CD4-positive, alpha-beta T cell treated with Interleukin-17A for 1 hour (primary cell): Measurements from ENCODE around the gene JARID2.
"Not testable (repeated sequence)": the region's sequence is repeated elsewhere in the genome, so short reads cannot be mapped to it uniquely, and the experiment has no call there.

Experiments used
- DNase-seq: peaks from one replicate; pipeline ENCODE4 v3.0.0-alpha.2; 2020

JARID2 gene

DNA sequence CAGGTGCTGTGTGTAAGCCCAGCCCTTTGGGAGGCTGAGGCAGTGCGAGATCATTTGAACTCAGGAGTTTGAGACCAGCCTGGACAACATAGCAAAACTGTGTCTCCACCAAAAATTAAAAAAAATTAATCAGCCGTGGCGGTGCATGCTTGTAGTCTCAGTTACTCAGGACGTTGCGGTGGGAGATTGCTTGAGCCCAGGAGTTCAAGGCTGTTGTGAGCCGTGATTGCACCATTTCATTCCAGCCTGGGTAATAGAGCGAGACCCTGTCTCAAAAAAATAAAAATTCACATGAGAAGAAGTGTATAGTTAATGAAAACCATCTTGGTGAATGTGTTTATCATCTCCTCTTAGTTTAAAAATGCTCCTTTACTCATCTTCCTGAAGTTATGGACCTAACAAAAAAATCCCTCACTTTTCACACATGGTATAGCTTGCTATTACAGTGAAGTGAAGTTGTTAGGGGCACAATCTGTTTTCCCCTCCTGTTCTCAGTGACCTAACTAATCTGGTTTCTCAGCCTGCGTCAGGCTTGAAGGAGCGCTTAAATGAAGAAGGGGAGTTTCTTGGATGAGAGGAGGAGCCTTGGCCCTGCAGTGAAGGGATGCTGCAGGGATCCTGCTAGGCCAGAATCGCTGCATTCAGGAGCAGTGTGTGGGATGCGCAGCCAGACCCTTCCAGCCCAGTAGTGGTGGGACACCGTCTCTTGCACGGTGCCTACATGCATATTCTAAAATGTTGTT, 45.3 kb downstream of the JARID2 start:
- DNase-seq, result no peak

DNA sequence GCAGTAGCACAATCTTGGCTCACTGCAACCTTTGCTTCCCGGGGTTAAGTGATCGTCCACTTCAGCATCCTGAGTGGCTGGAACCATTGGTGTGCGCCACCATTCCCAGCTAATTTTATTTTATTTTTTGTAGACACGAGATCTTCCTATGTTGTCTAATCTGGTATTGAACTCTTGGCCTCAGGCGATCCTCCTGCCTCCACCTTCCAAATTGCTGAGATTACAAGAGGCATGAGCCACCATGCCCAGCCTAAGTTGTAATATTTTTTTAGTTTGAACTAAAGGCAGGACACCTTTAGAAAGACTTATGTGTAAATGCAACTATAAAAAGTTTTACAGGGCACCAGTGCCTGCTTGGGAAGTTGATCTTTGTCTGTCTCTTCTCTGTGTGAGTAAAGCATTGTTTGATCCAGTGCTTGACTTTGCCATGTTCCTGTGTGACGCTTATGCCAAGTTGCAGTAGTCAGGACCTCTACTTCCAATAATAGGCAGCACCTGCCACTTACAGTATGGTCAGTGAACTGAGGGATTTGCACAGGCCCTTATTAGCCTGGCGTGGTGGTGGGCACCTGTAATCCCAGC, 46.9 kb downstream of the JARID2 start:
- no peak for DNase-seq

- no peak for DNase-seq
Observed at GRCh38 chr6:15293674-15294073, 47.8 kb downstream of the JARID2 start.

- no peak for DNase-seq
Observed at GRCh38 chr6:15294504-15294903, 48.6 kb downstream of the JARID2 start.

DNA sequence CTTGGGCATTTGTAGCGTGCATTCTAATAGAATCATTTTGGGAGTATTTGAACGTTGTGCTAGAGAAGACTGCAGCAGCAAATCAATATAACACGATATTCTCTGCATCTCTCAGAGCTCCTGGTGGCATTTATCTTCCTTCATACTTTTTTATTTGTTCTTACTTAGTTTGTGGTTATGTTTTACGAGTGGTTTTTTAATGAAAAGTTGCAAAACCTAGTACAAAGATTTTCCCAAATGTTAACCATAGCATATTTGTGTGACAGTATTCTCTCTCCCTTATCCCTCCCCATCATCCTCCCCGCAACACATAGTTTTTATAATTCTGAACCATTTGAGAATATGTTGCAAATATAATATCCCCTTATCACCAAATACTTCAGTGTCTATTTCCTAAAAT, 50.4 kb downstream of the JARID2 start:
- no peak for DNase-seq

DNA sequence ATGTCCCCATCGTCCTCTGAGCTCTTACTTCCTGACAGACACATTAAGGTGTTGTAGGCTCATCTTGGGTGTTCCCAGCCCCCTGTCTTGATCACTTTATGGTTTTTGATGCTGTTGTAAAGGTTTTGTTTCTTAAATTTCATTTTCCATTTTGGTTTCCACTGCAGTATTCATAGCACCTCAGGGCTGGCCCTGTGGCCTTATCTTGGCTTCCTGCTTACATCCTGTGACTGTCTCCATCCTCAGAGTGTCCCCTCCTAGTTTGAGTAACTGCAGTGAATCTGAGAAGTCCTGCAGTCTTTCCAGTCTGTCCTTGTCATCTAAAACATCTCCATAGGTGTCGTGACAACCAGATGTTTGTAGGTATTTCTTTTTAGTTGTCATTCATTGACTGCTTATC, 50.9 kb downstream of the JARID2 start:
- peak; percentile 20 for DNase-seq

DNA sequence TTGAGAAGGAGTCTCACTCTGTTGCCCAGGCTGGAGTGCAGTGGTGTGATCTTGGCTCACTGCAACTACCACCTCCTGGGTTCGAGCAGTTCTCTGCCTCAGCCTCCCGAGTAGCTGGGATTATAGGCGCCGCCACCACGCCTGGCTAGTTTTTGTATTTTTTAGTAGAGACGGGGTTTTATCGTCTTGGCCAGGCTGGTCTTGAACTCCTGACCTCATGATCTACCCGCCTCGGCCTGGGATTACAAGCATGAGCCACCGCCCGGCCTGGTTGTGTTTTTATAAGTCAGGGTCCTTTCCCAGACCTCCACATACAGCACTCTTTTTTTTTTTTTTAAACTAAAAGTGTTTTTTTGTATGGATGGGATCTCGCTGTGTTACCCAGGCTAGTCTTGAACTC, 51.3 kb downstream of the JARID2 start:
- DNase-seq, result not testable (repeated sequence)

DNA sequence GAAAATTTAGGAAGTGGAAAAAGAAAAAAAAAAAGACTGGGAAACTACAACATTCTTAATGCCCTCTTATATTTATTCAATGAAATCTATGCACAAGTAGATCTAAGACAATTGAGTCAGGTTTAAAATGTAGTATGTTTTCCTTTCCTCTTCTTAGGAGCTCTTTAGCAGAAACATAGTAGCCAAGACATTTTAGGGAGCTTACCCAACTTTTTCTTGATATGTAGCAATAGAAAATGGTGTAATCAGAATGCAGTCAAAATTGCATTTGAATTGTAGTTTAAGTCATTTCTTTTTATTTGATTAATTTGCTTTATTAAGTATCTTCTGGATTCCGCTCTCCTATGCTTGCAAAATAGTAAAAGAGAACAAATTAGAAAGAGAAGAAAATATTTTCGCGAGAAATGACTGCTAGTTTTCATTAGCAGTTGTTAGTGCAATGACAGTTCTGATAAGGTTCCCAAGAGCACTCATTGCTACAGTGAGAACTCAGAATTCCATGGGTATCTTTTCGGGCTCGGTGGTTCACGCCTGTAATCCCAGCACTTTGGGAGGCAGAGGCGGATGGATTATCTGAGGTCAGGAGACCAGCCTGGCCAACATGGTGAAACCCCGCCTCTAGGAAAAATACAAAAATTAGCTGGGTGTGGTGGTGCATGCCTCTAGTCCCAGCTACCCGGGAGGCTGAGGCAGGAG, 52.2 kb downstream of the JARID2 start:
- no peak for DNase-seq

DNA sequence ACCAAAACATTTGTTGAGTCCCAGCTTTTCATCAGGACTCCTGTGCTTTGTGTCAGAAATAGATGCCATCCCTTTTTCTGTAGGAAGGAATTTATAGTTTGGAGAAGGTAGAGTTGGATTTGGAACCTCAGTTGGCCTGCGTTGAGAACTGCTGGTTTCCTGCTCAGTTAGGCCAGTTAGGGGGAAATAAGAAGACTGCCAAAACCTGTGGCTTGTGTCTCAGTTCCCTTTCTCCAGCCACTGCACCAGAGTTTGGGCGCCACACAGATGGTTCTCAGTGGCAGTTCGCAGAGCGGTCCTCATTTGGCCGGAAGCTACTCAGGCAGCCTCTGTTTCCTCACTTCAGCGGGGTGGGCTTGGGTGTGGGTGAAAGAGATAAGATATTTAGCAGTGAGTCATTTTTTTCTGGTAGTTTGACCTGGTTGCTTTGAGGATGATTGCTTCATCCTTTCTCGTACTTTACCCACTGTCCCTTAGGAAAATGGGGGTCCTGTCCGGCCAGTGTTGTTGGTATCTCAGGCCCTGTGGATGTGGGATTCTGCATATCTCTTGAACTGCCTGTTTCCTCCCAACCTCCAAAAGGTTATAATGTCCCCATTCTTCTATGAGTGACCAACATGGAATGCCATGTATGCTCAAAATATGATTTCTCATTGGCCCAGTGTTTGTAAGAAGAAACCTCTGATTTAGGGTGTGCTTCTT, 53.7 kb downstream of the JARID2 start:
- peak; percentile 52 for DNase-seq

DNA sequence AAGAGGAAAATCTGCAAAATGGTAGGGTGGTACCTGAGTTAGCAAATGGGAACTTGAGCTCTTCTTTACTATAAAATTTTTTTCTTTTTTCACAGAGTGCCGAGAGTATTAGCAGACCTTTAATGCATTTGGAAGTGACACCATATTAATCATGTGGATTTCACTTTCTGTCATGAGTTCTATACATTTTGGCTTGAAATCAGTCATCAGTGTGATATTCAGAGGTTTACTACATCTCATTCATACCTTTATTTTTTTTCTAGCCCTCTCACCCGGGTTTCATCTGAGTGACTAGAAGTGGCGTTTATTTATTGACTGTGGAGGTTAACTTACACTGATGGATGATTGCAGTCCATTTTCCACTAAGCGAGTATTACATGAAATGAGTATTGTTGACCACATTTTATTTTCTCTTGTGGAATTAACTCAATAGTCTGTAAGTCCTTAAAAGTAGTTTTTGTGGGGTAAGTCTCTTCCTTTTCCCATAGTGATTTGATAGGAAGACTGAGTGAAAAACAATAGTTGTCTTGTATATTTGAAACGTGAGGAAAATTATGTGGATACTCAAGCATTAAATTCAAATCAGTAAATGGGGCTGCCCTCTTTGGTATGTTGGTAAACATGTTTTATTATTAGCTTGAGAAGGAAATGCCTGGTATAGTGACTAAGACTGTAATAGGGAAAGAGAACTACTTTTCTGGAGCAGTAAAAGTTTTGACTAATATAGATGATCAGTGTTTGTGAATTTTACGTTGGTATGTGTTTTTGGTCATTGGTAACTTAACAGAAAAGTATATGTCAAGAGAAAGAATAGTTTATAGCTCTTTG, 55.5 kb downstream of the JARID2 start:
- DNase-seq, result no peak

DNA sequence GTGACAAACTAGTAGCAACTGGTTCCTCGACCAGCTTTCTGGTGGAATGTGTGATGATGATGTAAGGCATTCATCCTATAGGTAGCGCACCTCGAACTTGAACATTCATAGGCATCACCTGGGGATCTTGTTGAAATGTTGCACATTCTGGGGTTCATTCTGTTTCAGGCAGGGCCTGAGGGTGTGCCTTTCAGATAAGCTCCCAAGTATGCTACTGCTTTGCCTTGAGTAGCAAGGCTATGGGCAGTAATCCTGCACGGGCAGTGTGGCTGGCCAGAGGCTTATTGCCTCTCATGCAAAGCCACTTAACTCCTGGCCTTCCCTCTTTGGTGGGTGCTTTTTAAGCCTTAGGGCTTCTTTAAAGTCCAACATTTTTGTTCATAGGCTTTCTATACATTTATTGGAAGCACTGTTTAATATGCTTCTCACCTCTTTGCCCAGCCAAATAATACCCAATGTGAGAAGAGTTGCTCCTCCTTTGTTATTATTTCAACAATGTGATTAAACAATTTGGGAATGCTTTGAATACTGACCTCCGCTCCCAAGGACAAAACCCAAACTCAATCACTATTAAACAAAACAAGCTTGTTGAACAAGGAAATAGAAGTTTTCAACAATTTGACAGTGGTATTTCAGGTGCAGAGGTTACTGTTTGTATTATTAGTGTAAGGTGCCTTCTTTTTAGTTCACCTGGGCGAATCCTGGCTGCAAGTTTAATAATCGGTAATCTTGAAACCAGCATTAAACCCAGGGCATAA, 57.5 kb downstream of the JARID2 start:
- DNase-seq, result no peak

DNA sequence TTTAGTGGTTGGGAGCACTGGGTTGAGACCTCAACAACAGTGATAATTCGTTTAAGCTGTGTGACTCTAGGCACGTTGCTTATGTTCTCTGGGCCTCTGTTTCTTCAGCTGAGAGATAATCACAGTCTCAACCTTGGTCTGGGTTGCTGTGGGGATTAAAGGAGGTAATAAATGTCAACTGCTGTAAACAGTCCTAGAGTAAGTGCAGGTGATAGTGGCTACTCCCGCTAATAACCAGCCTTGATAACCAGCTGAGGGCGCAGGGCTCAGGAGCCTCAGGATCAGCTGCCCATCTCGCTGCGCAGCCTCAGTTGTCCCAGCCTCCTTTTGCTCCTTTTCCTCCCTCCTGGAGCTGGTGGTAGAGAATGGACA, 58.0 kb downstream of the JARID2 start:
- DNase-seq, result no peak

GRCh38 chr6:15304337-15305042, 58.6 kb downstream of the JARID2 start:
- DNase-seq, result no peak

GRCh38 chr6:15305496-15305895, 59.6 kb downstream of the JARID2 start:
- DNase-seq, result no peak

- DNase-seq, result no peak
Observed at GRCh38 chr6:15305909-15306308, 60.0 kb downstream of the JARID2 start.

GRCh38 chr6:15308435-15309213, 62.8 kb downstream of the JARID2 start:
- no peak for DNase-seq

GRCh38 chr6:15309611-15310283, 63.9 kb downstream of the JARID2 start:
- DNase-seq, result no peak

GRCh38 chr6:15310680-15311079, 64.8 kb downstream of the JARID2 start:
- DNase-seq, result no peak

- no peak for DNase-seq
Observed at GRCh38 chr6:15312500-15312899, 66.6 kb downstream of the JARID2 start.

GRCh38 chr6:15313367-15313766, 67.5 kb downstream of the JARID2 start:
- no peak for DNase-seq
